ENCODE results near the gene PPIE.
"Not testable (repeated sequence)": the region's sequence is repeated elsewhere in the genome, so short reads cannot be mapped to it uniquely, and the experiment has no call there.

Gene PPIE

DNA sequence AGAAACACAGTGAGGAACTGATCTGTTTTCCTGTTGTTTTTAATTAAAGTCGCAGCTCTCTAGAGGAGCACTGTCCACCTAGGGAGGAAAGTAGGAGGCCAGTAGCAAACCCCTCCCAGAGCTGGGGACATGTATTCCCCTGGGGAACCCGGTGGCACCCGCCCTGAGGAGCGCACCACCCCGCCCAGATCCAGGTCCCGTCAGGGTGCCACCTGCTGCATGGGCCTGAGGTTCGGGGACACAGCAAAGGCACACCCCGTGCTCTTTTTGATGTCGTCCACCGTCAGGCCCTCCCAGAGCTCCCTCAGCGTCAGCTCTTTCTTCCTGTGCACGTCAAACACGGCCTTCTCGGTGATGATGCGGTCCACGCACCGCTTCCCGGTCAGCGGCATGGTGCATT lies 30.8 kb downstream of the PPIE start:
- not testable (repeated sequence) for H3K9ac ChIP-seq (ENCODE audit: low read length in 2 of 2); H3K4me3 ChIP-seq (ENCODE audit: low read length in 2 of 2); H3K36me3 ChIP-seq (ENCODE audit: control insufficient read depth in 2 of 2, insufficient read depth in 2 of 2, low read length in 2 of 2)

DNA sequence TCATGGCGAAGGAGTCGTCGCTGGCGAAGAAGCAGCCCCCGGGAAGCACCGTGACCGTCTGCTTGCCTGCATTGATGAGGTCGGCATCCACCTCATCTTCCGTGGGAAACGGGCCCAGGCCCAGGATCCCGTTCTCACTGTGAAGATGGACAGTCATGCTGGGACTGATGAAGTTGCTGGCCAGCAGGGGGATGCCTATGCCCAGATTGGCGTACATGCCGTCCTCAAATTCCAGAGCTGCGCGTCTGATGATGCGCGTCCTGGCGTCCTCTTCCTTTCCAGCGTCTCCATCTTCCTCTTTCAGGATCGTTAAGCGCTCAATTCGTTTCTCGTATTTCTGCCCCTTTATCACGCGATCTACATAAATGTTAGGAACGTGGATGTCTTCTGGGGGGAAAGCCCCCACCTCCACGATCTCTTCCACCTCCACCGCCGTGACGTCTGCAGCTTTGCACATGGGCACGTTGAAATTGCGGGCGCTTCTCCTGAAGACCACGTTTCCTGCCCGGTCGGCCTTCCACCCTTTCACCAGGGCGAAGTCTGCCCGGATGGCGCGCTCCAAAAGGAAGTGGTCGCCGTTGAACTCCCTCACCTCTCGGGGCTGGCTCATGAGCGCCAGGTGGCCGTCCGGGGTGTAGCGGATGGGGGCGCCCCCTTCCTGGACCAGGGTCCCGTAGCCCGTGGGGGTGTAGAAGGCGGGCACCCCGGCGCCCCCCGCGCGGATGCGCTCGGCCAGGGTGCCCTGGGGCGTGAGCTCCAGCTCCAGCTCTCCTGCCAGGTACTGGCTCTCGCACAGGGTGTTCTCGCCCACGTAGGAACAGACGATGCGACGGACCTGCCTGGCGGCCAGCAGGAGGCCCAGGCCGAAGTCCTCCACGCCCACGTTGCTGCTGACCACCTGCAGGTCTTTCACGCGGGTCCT lies 31.7 kb downstream of the PPIE start:
- not testable (repeated sequence) for H3K4me3 ChIP-seq (ENCODE audit: low read length in 2 of 2); H3K9me3 ChIP-seq (ENCODE audit: control insufficient read depth in 2 of 2, low read length in 2 of 2); H3K36me3 ChIP-seq (ENCODE audit: control insufficient read depth in 2 of 2, insufficient read depth in 2 of 2, low read length in 2 of 2)

More for the DNA sequence above, 30.8 kb downstream of the PPIE start:
- not testable (repeated sequence) for H3K9me3 ChIP-seq (ENCODE audit: control insufficient read depth in 2 of 2, low read length in 2 of 2); H3K27ac ChIP-seq (ENCODE audit: low read length); H3K4me1 ChIP-seq (ENCODE audit: control insufficient read depth, insufficient read depth, low read length); H3K27me3 ChIP-seq (ENCODE audit: control insufficient read depth in 1 of 2, insufficient read depth in 2 of 2, low read length in 2 of 2)

DNA sequence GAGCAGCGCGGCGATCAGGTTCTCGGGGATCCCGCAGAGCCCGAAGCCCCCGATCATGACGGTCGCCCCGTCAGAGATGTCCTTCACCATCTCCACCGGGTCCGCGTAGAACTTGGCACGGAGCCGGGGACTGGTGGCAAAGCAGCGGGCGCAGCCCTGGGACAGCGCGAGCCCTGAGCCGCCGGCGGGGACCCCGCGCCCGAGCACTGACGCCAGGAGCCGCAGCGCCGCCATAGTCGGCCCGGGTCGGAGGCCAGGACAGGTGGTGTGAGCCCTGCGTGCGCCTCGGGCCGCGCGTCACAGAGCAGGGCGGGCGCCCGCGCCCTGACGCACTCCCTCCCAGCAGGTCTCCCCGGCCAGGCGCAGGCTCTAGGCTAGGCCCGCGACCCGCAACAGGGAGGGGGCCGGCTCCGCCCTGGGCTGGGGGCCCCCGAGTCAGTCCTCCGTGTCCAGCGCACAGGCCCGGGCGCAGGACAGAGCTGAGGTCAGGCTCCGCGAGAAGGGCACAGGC lies 32.4 kb downstream of the PPIE start, which contains the start of gene OXCT2:
TSS of gene OXCT2 (minus strand) at position 327 of the 511 bp plus-strand sequence. CDS start at position 234, 93 bp downstream.
- H3K27ac ChIP-seq (ENCODE audit: low read length); H3K4me3 ChIP-seq (ENCODE audit: low read length in 2 of 2); H3K9me3 ChIP-seq (ENCODE audit: control insufficient read depth in 2 of 2, low read length in 2 of 2); H3K36me3 ChIP-seq (ENCODE audit: control insufficient read depth in 2 of 2, insufficient read depth in 2 of 2, low read length in 2 of 2); H3K9ac ChIP-seq (ENCODE audit: low read length in 2 of 2); H3K4me1 ChIP-seq (ENCODE audit: control insufficient read depth, insufficient read depth, low read length); H3K27me3 ChIP-seq (ENCODE audit: control insufficient read depth in 1 of 2, insufficient read depth in 2 of 2, low read length in 2 of 2): not testable (repeated sequence)

More for the DNA sequence above, 31.7 kb downstream of the PPIE start:
- not testable (repeated sequence) for H3K9ac ChIP-seq (ENCODE audit: low read length in 2 of 2); H3K4me1 ChIP-seq (ENCODE audit: control insufficient read depth, insufficient read depth, low read length); H3K27me3 ChIP-seq (ENCODE audit: control insufficient read depth in 1 of 2, insufficient read depth in 2 of 2, low read length in 2 of 2); H3K27ac ChIP-seq (ENCODE audit: low read length)

DNA sequence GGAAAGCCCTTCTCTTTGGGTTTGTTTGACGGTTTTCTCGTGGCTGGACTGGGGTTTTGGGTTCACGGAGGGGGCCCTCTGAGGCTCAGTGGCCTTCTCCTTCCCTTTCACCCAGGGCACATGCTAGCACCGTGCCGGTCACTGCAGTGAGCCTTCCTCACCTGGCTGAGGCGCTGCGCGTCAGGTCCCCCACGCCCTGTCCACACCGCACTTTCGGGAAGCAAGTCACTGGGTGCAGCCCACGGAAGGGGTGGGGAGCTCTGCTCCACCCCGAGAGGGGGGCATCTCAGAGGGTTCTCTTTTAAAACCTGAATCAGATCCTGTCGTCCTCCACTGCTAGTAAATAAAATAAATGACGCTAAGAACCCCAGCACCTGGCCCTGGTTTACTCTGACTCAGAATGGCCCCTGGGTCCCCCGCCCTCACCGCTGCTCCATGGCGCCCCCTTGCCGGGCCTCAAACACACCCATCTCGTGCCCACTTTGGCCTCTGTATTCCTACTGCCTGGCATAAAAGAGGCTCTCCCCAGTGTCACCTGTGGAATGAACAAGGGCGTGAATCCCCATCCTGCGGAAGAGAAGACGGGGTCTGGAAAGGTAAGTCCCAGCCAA lies 34.8 kb downstream of the PPIE start:
- H3K27me3 ChIP-seq (ENCODE audit: control insufficient read depth in 1 of 2, insufficient read depth in 2 of 2, low read length in 2 of 2); H3K9me3 ChIP-seq (ENCODE audit: control insufficient read depth in 2 of 2, low read length in 2 of 2): not testable (repeated sequence)

DNA sequence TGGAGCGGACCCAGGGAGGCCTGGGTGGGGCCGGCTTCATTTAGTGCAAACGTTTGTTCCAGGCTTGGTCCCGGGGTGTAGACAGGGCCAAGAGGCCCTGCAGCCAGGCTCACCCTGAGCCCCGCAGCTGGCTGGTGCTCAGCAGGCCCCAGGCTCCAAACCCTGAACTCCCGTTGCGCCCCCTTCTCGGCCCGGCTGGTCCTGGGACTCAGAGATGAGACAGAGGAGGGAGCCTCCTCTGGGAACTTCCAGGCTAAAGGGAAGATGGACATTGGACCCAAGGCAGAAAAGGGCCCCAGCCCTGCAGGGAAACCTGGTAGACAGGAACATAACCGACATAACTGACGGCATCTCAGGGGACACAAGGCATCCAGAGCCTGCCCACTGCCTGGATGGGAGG lies 36.5 kb downstream of the PPIE start:
- H3K27me3 ChIP-seq (ENCODE audit: control insufficient read depth in 1 of 2, insufficient read depth in 2 of 2, low read length in 2 of 2); H3K36me3 ChIP-seq (ENCODE audit: control insufficient read depth in 2 of 2, insufficient read depth in 2 of 2, low read length in 2 of 2); H3K4me3 ChIP-seq (ENCODE audit: low read length in 2 of 2); H3K9ac ChIP-seq (ENCODE audit: low read length in 2 of 2); H3K27ac ChIP-seq (ENCODE audit: low read length); H3K4me1 ChIP-seq (ENCODE audit: control insufficient read depth, insufficient read depth, low read length); H3K9me3 ChIP-seq (ENCODE audit: control insufficient read depth in 2 of 2, low read length in 2 of 2): not testable (repeated sequence)

More for the DNA sequence above, 34.8 kb downstream of the PPIE start:
- H3K36me3 ChIP-seq (ENCODE audit: control insufficient read depth in 2 of 2, insufficient read depth in 2 of 2, low read length in 2 of 2); H3K4me3 ChIP-seq (ENCODE audit: low read length in 2 of 2); H3K27ac ChIP-seq (ENCODE audit: low read length); H3K4me1 ChIP-seq (ENCODE audit: control insufficient read depth, insufficient read depth, low read length); H3K9ac ChIP-seq (ENCODE audit: low read length in 2 of 2): not testable (repeated sequence)

DNA sequence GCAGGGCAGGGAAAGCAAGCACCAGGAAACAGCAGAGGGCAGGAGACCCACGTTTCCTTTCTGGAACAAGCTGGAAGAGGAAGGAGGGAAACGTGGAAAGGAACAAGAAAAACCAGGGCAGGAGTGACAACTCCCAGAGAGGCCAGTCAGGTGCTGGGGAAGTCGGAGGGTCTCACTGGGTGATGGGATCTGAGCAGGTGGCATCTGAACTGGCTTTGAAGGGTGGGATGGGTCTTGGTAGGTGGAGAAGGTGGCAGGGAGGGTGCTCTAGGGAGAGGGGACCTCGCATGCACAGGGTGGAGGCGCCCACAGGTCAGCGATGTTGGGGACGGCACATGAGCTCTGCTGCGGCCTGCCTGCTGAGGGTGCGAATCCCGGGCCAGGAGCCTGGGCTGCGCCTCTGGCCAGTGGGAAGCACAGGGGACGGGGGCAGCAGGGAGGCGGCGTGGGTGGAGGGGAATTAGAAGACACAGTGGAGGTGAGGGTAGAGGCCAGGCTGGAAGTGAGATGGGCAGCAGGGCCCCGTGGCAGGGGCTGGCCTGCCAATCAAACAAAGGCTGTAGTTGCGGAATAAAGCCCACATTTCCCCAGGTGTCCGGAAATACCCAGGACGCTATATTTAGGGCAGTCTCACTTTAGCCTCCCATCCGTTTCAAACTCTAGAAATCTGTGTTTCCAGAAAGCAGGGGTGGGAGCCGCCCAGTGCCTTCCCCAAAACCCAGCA lies 37.2 kb downstream of the PPIE start:
- not testable (repeated sequence) for H3K9ac ChIP-seq (ENCODE audit: low read length in 2 of 2); H3K9me3 ChIP-seq (ENCODE audit: control insufficient read depth in 2 of 2, low read length in 2 of 2); H3K4me1 ChIP-seq (ENCODE audit: control insufficient read depth, insufficient read depth, low read length); H3K36me3 ChIP-seq (ENCODE audit: control insufficient read depth in 2 of 2, insufficient read depth in 2 of 2, low read length in 2 of 2); H3K4me3 ChIP-seq (ENCODE audit: low read length in 2 of 2); H3K27ac ChIP-seq (ENCODE audit: low read length); H3K27me3 ChIP-seq (ENCODE audit: control insufficient read depth in 1 of 2, insufficient read depth in 2 of 2, low read length in 2 of 2)

DNA sequence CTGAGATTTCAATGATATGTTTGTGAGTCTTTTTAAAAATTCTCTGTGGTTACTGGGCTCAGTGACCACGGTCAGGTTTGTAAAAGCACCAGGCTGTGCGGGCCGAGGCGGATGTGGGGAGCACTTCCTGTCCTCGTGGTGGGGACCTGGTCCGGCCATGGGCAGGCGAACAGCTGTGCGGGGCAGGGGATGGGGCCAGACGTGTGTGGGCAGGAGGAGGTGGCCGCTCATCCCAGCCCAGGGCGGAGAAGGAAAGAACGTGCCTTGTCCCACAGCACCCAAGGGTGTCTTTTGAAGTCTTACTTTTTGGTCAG lies 37.7 kb downstream of the PPIE start:
- Histone ChIP-seq H3K4me1 (ENCODE audit: control insufficient read depth, insufficient read depth, low read length) (no peaks in the 10 kb centered on the region), H3K36me3 (ENCODE audit: control insufficient read depth in 2 of 2, insufficient read depth in 2 of 2, low read length in 2 of 2) (no peaks in the 10 kb centered on the region), H3K4me3 (ENCODE audit: low read length in 2 of 2) (no peak overlapping the region), H3K9me3 (ENCODE audit: control insufficient read depth in 2 of 2, low read length in 2 of 2) (no peaks in the 10 kb centered on the region), H3K27me3 (ENCODE audit: control insufficient read depth in 1 of 2, insufficient read depth in 2 of 2, low read length in 2 of 2) (peaks cover 0 to 2% of the 10 kb centered on the region in 2 donors), H3K9ac (ENCODE audit: low read length in 2 of 2) (no peak overlapping the region), H3K27ac (ENCODE audit: low read length) (no peak overlapping the region)

DNA sequence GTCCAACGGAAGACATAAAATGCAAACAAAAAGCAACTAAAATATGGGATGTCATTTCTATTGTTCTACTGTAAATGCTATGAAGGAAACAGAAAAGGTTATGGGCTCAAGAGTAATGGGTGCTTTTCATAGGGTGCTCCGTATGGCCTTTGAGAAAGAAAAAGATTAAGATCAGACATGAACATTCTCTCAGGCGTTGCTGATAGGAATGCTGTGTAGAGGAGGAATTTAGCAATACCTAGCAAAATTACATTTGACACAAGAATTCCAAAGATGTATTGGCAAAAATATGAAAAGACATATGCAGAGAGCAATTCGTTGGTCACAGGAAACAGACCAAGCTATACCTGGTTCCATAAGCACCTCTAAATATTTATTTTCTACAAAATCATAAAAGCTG lies 38.2 kb downstream of the PPIE start:
- H3K9ac ChIP-seq (ENCODE audit: low read length in 2 of 2), result no peak overlapping the region

DNA sequence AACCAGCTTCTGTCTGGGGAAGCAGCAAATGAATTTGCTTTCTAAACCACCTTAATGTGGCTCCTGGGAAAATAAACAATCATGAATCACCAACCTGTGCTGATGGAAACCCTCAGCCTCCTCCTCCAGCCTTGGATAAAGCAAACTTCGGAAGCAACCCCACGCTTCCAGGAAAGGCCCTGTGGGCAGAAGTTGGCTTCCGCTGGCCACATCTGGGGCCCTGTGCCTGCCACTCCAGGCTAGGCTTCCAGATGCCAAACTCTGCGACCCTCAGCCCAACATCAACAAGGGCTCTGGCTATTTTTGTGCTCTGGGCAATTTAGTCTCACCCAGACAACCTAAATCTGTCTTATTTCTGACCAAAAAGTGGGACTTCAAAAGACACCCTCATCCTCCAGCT lies 38.6 kb downstream of the PPIE start:
- no peaks in the 10 kb centered on the region for H3K4me1 ChIP-seq (ENCODE audit: control insufficient read depth, insufficient read depth, low read length)
- H3K4me3 ChIP-seq (ENCODE audit: low read length in 2 of 2), result no peak overlapping the region
- H3K36me3 ChIP-seq (ENCODE audit: control insufficient read depth in 2 of 2, insufficient read depth in 2 of 2, low read length in 2 of 2), result no peaks in the 10 kb centered on the region
- H3K9me3 ChIP-seq (ENCODE audit: control insufficient read depth in 2 of 2, low read length in 2 of 2), result no peaks in the 10 kb centered on the region
- H3K27me3 ChIP-seq (ENCODE audit: control insufficient read depth in 1 of 2, insufficient read depth in 2 of 2, low read length in 2 of 2), result peaks cover 0 to 2% of the 10 kb centered on the region in 2 donors
- H3K9ac ChIP-seq (ENCODE audit: low read length in 2 of 2), result no peak overlapping the region
- H3K27ac ChIP-seq (ENCODE audit: low read length), result no peak overlapping the region

More for the DNA sequence above, 38.2 kb downstream of the PPIE start:
- H3K4me1 ChIP-seq (ENCODE audit: control insufficient read depth, insufficient read depth, low read length), result no peaks in the 10 kb centered on the region
- H3K27me3 ChIP-seq (ENCODE audit: control insufficient read depth in 1 of 2, insufficient read depth in 2 of 2, low read length in 2 of 2), result peaks cover 0 to 2% of the 10 kb centered on the region in 2 donors
- H3K27ac ChIP-seq (ENCODE audit: low read length), result no peak overlapping the region
- no peak overlapping the region for H3K4me3 ChIP-seq (ENCODE audit: low read length in 2 of 2)
- no peaks in the 10 kb centered on the region for H3K36me3 ChIP-seq (ENCODE audit: control insufficient read depth in 2 of 2, insufficient read depth in 2 of 2, low read length in 2 of 2)
- H3K9me3 ChIP-seq (ENCODE audit: control insufficient read depth in 2 of 2, low read length in 2 of 2), result no peaks in the 10 kb centered on the region

DNA sequence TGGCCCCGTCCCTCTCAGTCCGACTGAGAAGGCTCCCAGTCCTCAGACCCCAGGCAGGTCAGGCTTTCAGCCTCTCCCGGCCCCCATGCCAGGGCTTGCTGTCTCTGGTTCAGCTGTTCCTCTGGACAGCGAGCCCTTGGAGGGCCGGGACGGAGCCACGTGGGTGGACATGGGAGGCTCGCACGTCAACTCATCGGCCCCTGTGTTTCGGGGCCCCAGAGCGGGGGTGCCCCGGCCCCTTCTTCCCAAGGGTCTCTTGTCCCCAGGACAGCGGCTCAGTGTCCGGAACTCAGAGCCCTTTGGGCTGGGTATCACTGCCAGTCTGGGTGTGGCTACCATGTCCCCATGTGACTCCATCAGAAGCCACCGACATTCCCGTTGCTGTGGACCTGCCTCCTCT lies 39.2 kb downstream of the PPIE start:
- not testable (repeated sequence) for H3K4me3 ChIP-seq (ENCODE audit: low read length in 2 of 2); H3K9ac ChIP-seq (ENCODE audit: low read length in 2 of 2); H3K4me1 ChIP-seq (ENCODE audit: control insufficient read depth, insufficient read depth, low read length); H3K27me3 ChIP-seq (ENCODE audit: control insufficient read depth in 1 of 2, insufficient read depth in 2 of 2, low read length in 2 of 2); H3K27ac ChIP-seq (ENCODE audit: low read length); H3K9me3 ChIP-seq (ENCODE audit: control insufficient read depth in 2 of 2, low read length in 2 of 2); H3K36me3 ChIP-seq (ENCODE audit: control insufficient read depth in 2 of 2, insufficient read depth in 2 of 2, low read length in 2 of 2)

Measured in stomach smooth muscle (tissue), 2 donors.